ENCODE results near the gene ZNF710. TPM values are rescaled to one million over a fixed set of nuclear protein-coding genes. Genes with fewer than 3 reads are reported as not detected.

ZNF710 gene
- total and polyA plus RNA-seq, 2 of the 8 experiments (the other 6 are each of a cell fraction or from before 2014, with no cell fraction given) = 10.5 to 24.0 TPM

GRCh38 chr15:90095521-90095959, 94.4 kb downstream of the ZNF710 start:
- Histone ChIP-seq H3K79me1 (ENCODE audit: low read depth, low read length) (no peaks in the 10 kb centered on the region; the same call in 1 of the 2 replicates), H3K36me3 (ENCODE audit: control insufficient read depth in 2 of 4, insufficient read depth in 4 of 4, low read length in 3 of 4) (peaks cover 0 to 2% (median 0%) of the 10 kb centered on the region in 4 experiments; a peak in 1 of 8 replicates), H3K14ac (ENCODE audit: insufficient read length) (no peak overlapping the region), H3K4me2 (ENCODE audit: insufficient read depth in 1 of 2, low read depth in 2 of 2, low read length in 2 of 2) (0 out of 4 replicates have a peak overlapping the region, but pooled peaks of 1 of the 2 experiments have one; percentile 4), H2AFZ (ENCODE audit: low read length) (no peak overlapping the region), H2BK15ac (ENCODE audit: low read length) (no peak overlapping the region), H4K8ac (ENCODE audit: extremely low read depth, insufficient read depth, low read length) (no peak overlapping the region), H3K4me1 (replicated peaks in 1 of 4; ENCODE audit: control insufficient read depth in 3 of 4, insufficient read depth in 4 of 4, low read length in 3 of 4) (peaks cover 0 to 7% (median 3%) of the 10 kb centered on the region in 4 experiments; a peak in 5 of 7 replicates), H2BK120ac (replicated peaks; ENCODE audit: low read depth, low read length) (no peak overlapping the region), H2BK12ac (ENCODE audit: low read depth, low read length) (no peak overlapping the region), H3K79me2 (ENCODE audit: control insufficient read depth in 1 of 2, insufficient read depth in 2 of 2, low read length in 2 of 2) (no peaks in the 10 kb centered on the region; a peak in 2 of 4 replicates), H3K56ac (replicated peaks; ENCODE audit: insufficient read length, low read depth, low read length) (no peak overlapping the region), H3K4me3 (ENCODE audit: extremely low read depth in 1 of 4, insufficient read depth in 2 of 4, low read depth in 3 of 4, low read length in 4 of 4) (no peak overlapping the region), H3K27ac (ENCODE audit: low read depth, low read length) (no peak overlapping the region), H3K27me3 (replicated peaks in 1 of 4; ENCODE audit: control insufficient read depth in 3 of 4, extremely low read depth in 1 of 4, insufficient read depth in 3 of 4, low read length in 3 of 4) (no peaks in the 10 kb centered on the region; a peak in 1 of 7 replicates), H3K23ac (ENCODE audit: insufficient read length) (no peak overlapping the region), H2BK20ac (ENCODE audit: low read length) (no peak overlapping the region), H3K9me3 (ENCODE audit: insufficient read depth in 2 of 2, low read depth in 1 of 2, low read length in 1 of 2) (0 out of 4 replicates have a peak, but pooled peaks cover 0 to 3% of the 10 kb centered on the region in 2 experiments), H3K9ac (replicated peaks in 1 of 4; ENCODE audit: extremely low read depth in 1 of 4, low read depth in 3 of 4, low read length in 3 of 4) (no peak overlapping the region), H4K91ac (replicated peaks; ENCODE audit: insufficient read length, low read length) (no peak overlapping the region), H3K18ac (ENCODE audit: extremely low read depth, low read length) (no peak overlapping the region), H3K4ac (replicated peaks; ENCODE audit: insufficient read length, low read depth, low read length) (no peak overlapping the region), H2BK5ac (ENCODE audit: low read depth, low read length) (no peak overlapping the region), H4K20me1 (replicated peaks in 1 of 2; ENCODE audit: control insufficient read depth in 1 of 2, insufficient read depth in 2 of 2, low read length in 2 of 2) (peaks cover 7 to 21% of the 10 kb centered on the region in 2 experiments), H3K23me2 (ENCODE audit: low read depth, low read length) (no peaks in the 10 kb centered on the region), H2AK5ac (ENCODE audit: low read depth, low read length) (no peak overlapping the region), H4K5ac (ENCODE audit: insufficient read length, low read depth, low read length) (no peak overlapping the region)
- FAIRE-seq (no peak), DNase-seq (ENCODE audit: low read depth in 1 of 2, low spot score in 2 of 2) (no peak)
- CTCF ChIA-PET (ENCODE audit: partially characterized antibody) = interaction anchor here (0.8 kb wide), 1 partner anchor 334 kb away, joined by 6 read pairs; no protein-coding TSS in a partner anchor
- POLR2A ChIA-PET (ENCODE audit: partially characterized antibody) = no interaction called here
- TF ChIP-seq EP300 (IDR thresholded peaks at IDR 0.05; ENCODE audit: borderline replicate concordance in 1 of 2, low read depth in 2 of 2, low read length in 2 of 2) (0 out of 3 replicates have a peak, but pooled peaks of 1 of the 2 experiments have one; percentile 24), MAFK (IDR thresholded peaks at IDR 0.05; ENCODE audit: low read depth, low read length) (0 out of 2 replicates have a peak, but pooled peaks have one; percentile 39), RXRA (IDR thresholded peaks at IDR 0.05; ENCODE audit: insufficient read depth, low read depth, low read length) (peak; percentile 66; the same call in 1 of the 2 replicates), NANOG (IDR thresholded peaks at IDR 0.05; ENCODE audit: insufficient read depth, low read depth, low read length, poor library complexity, severe bottlenecking) (peak; percentile 72), CREB1 (IDR thresholded peaks at IDR 0.05) (no peak), SP1 (IDR thresholded peaks at IDR 0.05; ENCODE audit: low read depth, low read length) (0 out of 2 replicates have a peak, but pooled peaks have one; percentile 28), FOSL1 (IDR thresholded peaks at IDR 0.05; ENCODE audit: insufficient read depth, low read depth, low read length) (no peak), RAD21 (IDR thresholded peaks at IDR 0.05 in 1 of 2, conservative IDR thresholded peaks at IDR 0.05 in 1 of 2; ENCODE audit: low read depth in 2 of 2, low read length in 2 of 2) (peak in 1 of 2 experiments; percentile 6; a peak in 1 of 4 replicates), USF2 (IDR thresholded peaks at IDR 0.05; ENCODE audit: low read length) (no peak)
- WGBS, 2 experiments (ENCODE audit: extremely low coverage in 1 of 2, insufficient coverage in 1 of 2, insufficient read length in 1 of 2, insufficient replicate concordance in 2 of 2, low coverage in 1 of 2, low lambda C conversion rate in 2 of 2, missing lambda C conversion rate in 1 of 2) = 55% methylated on average over 3 of the region's 3 CpGs; no CpG with 5 or more reads in 1 of the 2 experiments

Measured in H1 (cell line).